Trophoblast cell (in vitro differentiated cells and primary cell): ENCODE data around the gene DES.

Experiments
- DNase-seq, 2 donors: peaks; one replicate each; pipeline ENCODE4 v3.0.0-alpha.2; 2016
- H2AFZ ChIP-seq: 2 replicates; pipeline ENCODE4 v1.6.1; 2013; ENCODE audit warnings: low read length, moderate library complexity, mild to moderate bottlenecking; ENCODE audit not compliant: insufficient read depth, poor library complexity
- H2AK5ac ChIP-seq: 2 replicates; pipeline ENCODE4 v1.6.1; 2013; ENCODE audit warnings: mild to moderate bottlenecking, low read length
- H2BK120ac ChIP-seq: 2 replicates; pipeline ENCODE4 v1.6.1; 2013; ENCODE audit warnings: low read length, mild to moderate bottlenecking, moderate library complexity; ENCODE audit not compliant: insufficient read depth, poor library complexity
- H2BK12ac ChIP-seq: 2 replicates; pipeline ENCODE4 v1.6.1; 2013; ENCODE audit warnings: mild to moderate bottlenecking, low read length, moderate library complexity
- H2BK5ac ChIP-seq: 2 replicates; pipeline ENCODE4 v1.6.1; 2013; ENCODE audit warnings: low read length, low read depth, moderate library complexity, mild to moderate bottlenecking; ENCODE audit not compliant: poor library complexity
- H3K14ac ChIP-seq: 2 replicates; pipeline ENCODE4 v1.6.1; 2013; ENCODE audit warnings: mild to moderate bottlenecking, low read length
- H3K18ac ChIP-seq: 2 replicates; pipeline ENCODE4 v1.6.1; 2013; ENCODE audit warnings: mild to moderate bottlenecking, low read length
- H3K23ac ChIP-seq: 2 replicates; pipeline ENCODE4 v1.6.1; 2013; ENCODE audit warnings: low read length
- H3K27ac ChIP-seq: 2 replicates; pipeline ENCODE4 v1.5.1; 2013; ENCODE audit warnings: low read depth, mild to moderate bottlenecking, inconsistent platforms, low read length, moderate library complexity
- H3K27me3 ChIP-seq: 2 replicates; pipeline ENCODE4 v1.6.1; 2013; ENCODE audit warnings: inconsistent platforms, mild to moderate bottlenecking, low read length, moderate library complexity; ENCODE audit not compliant: insufficient read depth
- H3K36me3 ChIP-seq, 2 experiments: 1 replicate in 1 of 2; 2 replicates in 1 of 2; pipeline ENCODE4 v1.6.1; 2013; ENCODE audit warnings: low read length in 2 of 2, mild to moderate bottlenecking in 2 of 2, moderate library complexity in 1 of 2; ENCODE audit not compliant: insufficient read depth in 2 of 2, control insufficient read depth in 1 of 2
- H3K4ac ChIP-seq: 2 replicates; pipeline ENCODE4 v1.6.1; 2013; ENCODE audit warnings: low read depth, mild to moderate bottlenecking, low read length, moderate library complexity
- H3K4me1 ChIP-seq, 2 experiments: 1 replicate in 1 of 2; 2 replicates in 1 of 2; pipeline ENCODE4 v1.6.1; 2013; ENCODE audit warnings: low read length in 2 of 2, mild to moderate bottlenecking in 2 of 2, moderate library complexity in 1 of 2; ENCODE audit not compliant: insufficient read depth in 2 of 2, control insufficient read depth in 1 of 2
- H3K4me2 ChIP-seq: 2 replicates; pipeline ENCODE4 v1.6.1; 2013; ENCODE audit warnings: inconsistent platforms, mild to moderate bottlenecking, low read length, moderate library complexity
- H3K4me3 ChIP-seq: 2 replicates; pipeline ENCODE4 v1.5.1; 2013; ENCODE audit warnings: mild to moderate bottlenecking, low read depth, low read length, inconsistent platforms
- H3K79me1 ChIP-seq: one replicate; pipeline ENCODE4 v1.6.1; 2013; ENCODE audit warnings: low read length
- H3K79me2 ChIP-seq: 2 replicates; pipeline ENCODE4 v1.6.1; 2013; ENCODE audit warnings: low read length, mild to moderate bottlenecking; ENCODE audit not compliant: control insufficient read depth, insufficient read depth, poor library complexity
- H3K9ac ChIP-seq: 2 replicates; pipeline ENCODE4 v1.6.1; 2013; ENCODE audit warnings: mild to moderate bottlenecking, low read length
- H3K9me3 ChIP-seq: 2 replicates; pipeline ENCODE4 v1.6.1; 2013; ENCODE audit warnings: low read depth, mild to moderate bottlenecking, control low read depth, inconsistent platforms, low read length; ENCODE audit not compliant: insufficient read depth
- H4K12ac ChIP-seq: 2 replicates; pipeline ENCODE4 v1.6.1; 2013; ENCODE audit warnings: low read depth, mild to moderate bottlenecking, low read length, moderate library complexity
- H4K8ac ChIP-seq: 2 replicates; pipeline ENCODE4 v1.6.1; 2013; ENCODE audit warnings: low read depth, mild to moderate bottlenecking, low read length, moderate library complexity
- H4K91ac ChIP-seq: one replicate; pipeline ENCODE4 v1.6.1; 2013; ENCODE audit warnings: low read depth, mild to moderate bottlenecking, low read length, moderate library complexity
- WGBS: extraction: QIAGEN DNeasy Blood & Tissue Kit; methylation state at CpG from one replicate; pipeline ENCODE4 v1.1.7; 2013; ENCODE audit warnings: missing lambda C conversion rate; ENCODE audit not compliant: insufficient read length, insufficient coverage; ENCODE audit errors: extremely low coverage; 5-methylcytosine and 5-hydroxymethylcytosine counted together

The DES gene

DNA sequence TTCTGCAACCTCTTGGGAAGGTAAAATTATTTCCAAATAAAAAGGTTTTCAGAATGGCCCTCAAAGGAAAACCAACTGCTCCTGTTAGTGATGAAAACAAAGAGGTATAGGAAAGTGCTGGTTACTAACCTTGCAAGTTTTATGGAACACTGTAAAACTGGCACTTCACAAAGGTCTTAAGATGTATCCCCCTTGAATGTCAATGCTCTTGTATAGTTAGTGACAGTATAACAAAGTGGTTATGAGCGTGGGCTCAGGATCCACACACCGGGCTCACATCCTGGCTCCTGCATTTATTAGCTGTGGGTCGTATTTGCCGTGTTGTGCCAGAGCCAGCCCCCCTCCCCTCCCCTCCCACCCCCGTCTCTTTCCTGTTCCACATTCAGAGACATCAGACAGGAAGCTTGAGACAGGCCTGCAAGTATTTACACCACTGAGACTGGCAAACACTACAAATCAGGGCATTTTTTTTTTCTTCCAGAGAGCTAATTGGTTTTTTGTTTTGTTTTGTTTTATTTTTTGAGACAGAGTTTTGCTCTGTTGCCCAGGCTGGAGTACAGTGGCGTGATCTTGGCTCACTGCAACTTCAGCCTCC, 21.2 kb upstream of the DES start:
- Histone ChIP-seq H3K23ac (no peak overlapping the region), H2BK5ac (no peak overlapping the region), H2BK12ac (no peak overlapping the region), H3K36me3 (no peaks in the 10 kb centered on the region), H2BK120ac (no peak overlapping the region), H3K4me2 (no peak overlapping the region), H3K79me2 (no peaks in the 10 kb centered on the region), H4K8ac (no peak overlapping the region), H3K18ac (no peak overlapping the region), H3K4me1 (peaks cover 7 to 14% of the 10 kb centered on the region in 2 experiments), H3K4me3 (no peak overlapping the region), H2AFZ (no peak overlapping the region), H3K9me3 (no peaks in the 10 kb centered on the region), H2AK5ac (no peak overlapping the region), H3K27me3 (no peaks in the 10 kb centered on the region), H3K9ac (no peak overlapping the region), H3K4ac (no peak overlapping the region), H4K91ac (no peak overlapping the region), H3K14ac (no peak overlapping the region), H3K79me1 (no peaks in the 10 kb centered on the region), H4K12ac (no peak overlapping the region), H3K27ac (no peak overlapping the region)
- WGBS: no CpG with 5 or more reads among the region's 6 CpGs
- DNase-seq: no peak

GRCh38 chr2:219398721-219399363, 19.3 kb upstream of the DES start:
- Histone ChIP-seq H3K36me3 (no peaks in the 10 kb centered on the region), H3K9me3 (no peaks in the 10 kb centered on the region), H2BK120ac (no peak overlapping the region), H2AFZ (no peak overlapping the region), H3K4ac (no peak overlapping the region), H4K12ac (no peak overlapping the region), H3K27ac (no peak overlapping the region), H3K4me1 (peaks cover 10 to 14% of the 10 kb centered on the region in 2 experiments), H4K8ac (no peak overlapping the region), H3K79me2 (no peaks in the 10 kb centered on the region), H2BK12ac (no peak overlapping the region), H3K4me2 (no peak overlapping the region), H3K14ac (no peak overlapping the region), H3K23ac (no peak overlapping the region), H3K79me1 (no peaks in the 10 kb centered on the region), H3K4me3 (no peak overlapping the region), H3K27me3 (no peaks in the 10 kb centered on the region), H2BK5ac (no peak overlapping the region), H3K18ac (no peak overlapping the region), H2AK5ac (no peak overlapping the region), H3K9ac (no peak overlapping the region), H4K91ac (no peak overlapping the region)
- WGBS: no CpG with 5 or more reads among the region's 5 CpGs
- no peak for DNase-seq

DNA sequence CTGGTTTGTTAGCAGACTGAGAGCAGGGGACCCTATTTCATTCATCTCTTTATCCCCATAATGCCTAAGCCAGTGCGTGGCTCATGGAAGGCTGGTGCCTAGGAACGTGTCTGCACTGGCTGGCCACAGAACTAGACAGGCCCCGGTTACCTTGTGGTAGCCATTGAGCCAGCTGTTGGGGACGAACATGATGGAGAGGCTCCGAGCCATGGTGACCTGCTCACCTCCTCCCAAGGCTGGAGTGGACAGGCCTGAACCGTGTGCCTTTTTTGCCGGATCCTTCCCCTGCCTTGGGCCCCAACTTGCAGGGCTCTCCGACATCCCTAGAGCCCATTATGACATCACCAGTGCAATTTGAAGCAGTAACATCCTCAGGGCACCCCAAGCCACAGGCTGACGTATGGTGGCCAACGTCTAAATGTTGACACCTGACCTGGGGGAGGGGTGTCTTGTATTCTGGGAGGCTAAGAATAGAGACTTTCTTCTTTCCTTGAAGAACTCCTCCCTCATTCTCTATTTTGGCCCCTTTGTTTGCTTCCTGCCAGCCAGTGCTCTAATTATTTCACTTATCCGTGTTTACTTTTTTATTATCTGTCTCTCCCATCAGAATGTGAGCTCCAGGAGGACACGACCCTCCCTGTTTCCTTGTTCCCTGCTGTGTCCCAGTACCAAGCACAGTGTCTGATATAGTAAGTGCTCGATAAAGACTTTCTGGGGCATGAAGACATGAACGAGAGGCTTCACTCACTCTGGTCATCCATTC, 18.3 kb upstream of the DES start:
- H3K27me3 ChIP-seq: no peaks in the 10 kb centered on the region
- H3K4me1 ChIP-seq: peaks cover 14 to 15% of the 10 kb centered on the region in 2 experiments
- H2BK120ac ChIP-seq: peak overlapping the region; percentile 13
- no peaks in the 10 kb centered on the region for H3K36me3 ChIP-seq
- no peak overlapping the region for H3K23ac ChIP-seq
- H3K4ac ChIP-seq: no peak overlapping the region
- H3K9ac ChIP-seq: peak overlapping the region; percentile 7
- no peaks in the 10 kb centered on the region for H3K79me1 ChIP-seq
- DNase-seq: no peak
- H3K18ac ChIP-seq: no peak overlapping the region
- peak overlapping the region; percentile 73 for H2BK12ac ChIP-seq
- H4K12ac ChIP-seq: no peak overlapping the region
- no CpG with 5 or more reads among the region's 14 CpGs for WGBS
- H2AFZ ChIP-seq: no peak overlapping the region
- H3K27ac ChIP-seq: no peak overlapping the region
- H3K79me2 ChIP-seq: no peaks in the 10 kb centered on the region
- H2AK5ac ChIP-seq: peak overlapping the region; percentile 62
- H3K9me3 ChIP-seq: no peaks in the 10 kb centered on the region
- H2BK5ac ChIP-seq: no peak overlapping the region
- peak overlapping the region; percentile 61 for H4K91ac ChIP-seq
- no peak overlapping the region for H3K4me2 ChIP-seq
- H4K8ac ChIP-seq: peak overlapping the region; percentile 66
- peak overlapping the region; percentile 57 for H3K14ac ChIP-seq
- no peak overlapping the region for H3K4me3 ChIP-seq

- Histone ChIP-seq H2BK5ac (no peak overlapping the region), H3K14ac (no peak overlapping the region), H3K18ac (no peak overlapping the region), H3K4me3 (no peak overlapping the region), H3K4me1 (peaks cover 14 to 15% of the 10 kb centered on the region in 2 experiments), H2BK12ac (no peak overlapping the region), H4K8ac (no peak overlapping the region), H3K79me2 (no peaks in the 10 kb centered on the region), H2BK120ac (no peak overlapping the region), H3K36me3 (no peaks in the 10 kb centered on the region), H2AFZ (no peak overlapping the region), H3K27ac (no peak overlapping the region), H3K9me3 (no peaks in the 10 kb centered on the region), H4K91ac (no peak overlapping the region), H3K4me2 (no peak overlapping the region), H3K9ac (no peak overlapping the region), H3K79me1 (no peaks in the 10 kb centered on the region), H2AK5ac (no peak overlapping the region), H3K27me3 (no peaks in the 10 kb centered on the region), H4K12ac (no peak overlapping the region), H3K4ac (no peak overlapping the region), H3K23ac (no peak overlapping the region)
- no peak for DNase-seq
- no CpG with 5 or more reads among the region's 6 CpGs for WGBS
Observed at GRCh38 chr2:219400562-219400961, 17.6 kb upstream of the DES start.
